ENCODE results near the gene MTSS2. TPM values are rescaled to one million over a fixed set of nuclear protein-coding genes. Genes with fewer than 3 reads are reported as not detected.

The MTSS2 gene
- total RNA-seq, 3 donors from 2014 or later (not counting 1 experiment from before 2014, with no cell fraction given), result 3.8 to 8.8 (median 4.4) TPM

DNA sequence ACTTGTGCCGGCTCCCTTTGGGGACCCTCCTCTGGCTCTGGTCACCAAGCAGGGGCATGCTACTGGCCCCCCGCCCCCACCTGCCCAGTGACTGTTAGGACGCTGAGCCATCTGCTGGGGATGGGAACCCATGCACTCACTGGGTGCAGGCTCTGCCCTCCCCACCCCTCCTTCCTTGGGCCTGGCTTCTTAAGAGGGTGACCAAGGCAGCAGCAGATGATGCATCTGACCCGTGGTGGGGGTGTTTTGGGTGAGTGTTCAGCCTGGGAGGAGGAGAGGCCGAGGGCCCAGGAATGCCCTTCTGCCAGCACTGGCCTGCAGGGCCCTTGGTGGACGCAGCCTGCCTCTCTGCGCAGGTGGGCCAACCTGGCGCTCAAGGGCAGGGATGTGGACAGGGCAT lies 19.2 kb upstream of the MTSS2 start:
- WGBS (ENCODE audit: insufficient coverage), result 96% methylated on average over 8 of the region's 8 CpGs

DNA sequence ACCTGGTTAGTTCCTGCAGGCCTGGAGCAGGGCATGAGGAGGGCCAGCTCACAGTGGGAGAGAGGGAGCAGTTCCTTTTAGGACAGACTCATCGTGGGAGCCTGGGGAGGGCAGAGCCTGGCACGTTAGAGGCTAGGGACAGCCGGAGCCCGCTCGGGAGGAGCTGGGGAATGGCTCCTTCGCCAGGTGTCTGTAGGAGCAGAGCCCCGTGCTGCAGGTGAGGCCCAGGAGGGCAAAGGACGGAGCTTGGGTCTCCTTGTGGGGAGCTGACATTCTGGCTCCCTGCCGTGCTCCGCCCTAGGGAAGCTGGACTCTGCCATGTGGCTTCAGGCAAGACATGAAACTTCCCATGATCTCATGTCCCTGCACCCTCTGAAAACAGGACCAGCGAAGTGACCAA lies 18.7 kb upstream of the MTSS2 start:
- Mint-ChIP-seq H3K9me3 (no peaks in the 10 kb centered on the region), H3K27me3 (ENCODE audit: low read depth in 2 of 2) (no peaks in the 10 kb centered on the region), H3K4me1 (peaks cover 0 to 4% of the 10 kb centered on the region in 2 donors), H3K27ac (no peak overlapping the region), H3K36me3 (no peaks in the 10 kb centered on the region), H3K4me3 (no peak overlapping the region)
- TF ChIP-seq, protein P1, sequence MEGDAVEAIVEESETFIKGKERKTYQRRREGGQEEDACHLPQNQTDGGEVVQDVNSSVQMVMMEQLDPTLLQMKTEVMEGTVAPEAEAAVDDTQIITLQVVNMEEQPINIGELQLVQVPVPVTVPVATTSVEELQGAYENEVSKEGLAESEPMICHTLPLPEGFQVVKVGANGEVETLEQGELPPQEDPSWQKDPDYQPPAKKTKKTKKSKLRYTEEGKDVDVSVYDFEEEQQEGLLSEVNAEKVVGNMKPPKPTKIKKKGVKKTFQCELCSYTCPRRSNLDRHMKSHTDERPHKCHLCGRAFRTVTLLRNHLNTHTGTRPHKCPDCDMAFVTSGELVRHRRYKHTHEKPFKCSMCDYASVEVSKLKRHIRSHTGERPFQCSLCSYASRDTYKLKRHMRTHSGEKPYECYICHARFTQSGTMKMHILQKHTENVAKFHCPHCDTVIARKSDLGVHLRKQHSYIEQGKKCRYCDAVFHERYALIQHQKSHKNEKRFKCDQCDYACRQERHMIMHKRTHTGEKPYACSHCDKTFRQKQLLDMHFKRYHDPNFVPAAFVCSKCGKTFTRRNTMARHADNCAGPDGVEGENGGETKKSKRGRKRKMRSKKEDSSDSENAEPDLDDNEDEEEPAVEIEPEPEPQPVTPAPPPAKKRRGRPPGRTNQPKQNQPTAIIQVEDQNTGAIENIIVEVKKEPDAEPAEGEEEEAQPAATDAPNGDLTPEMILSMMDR (IDR thresholded peaks at IDR 0.05), result no peak
- Histone ChIP-seq H3K4me3 (ENCODE audit: low read length) (no peak overlapping the region), H3K27ac (ENCODE audit: low read length) (no peak overlapping the region), H3K27me3 (ENCODE audit: control insufficient read depth, insufficient read depth, low read length) (no peaks in the 10 kb centered on the region), H3K9me3 (ENCODE audit: control insufficient read depth, insufficient read depth, low read length) (no peaks in the 10 kb centered on the region), H3K4me1 (ENCODE audit: control insufficient read depth, insufficient read depth, low read length) (no peaks in the 10 kb centered on the region), H3K36me3 (ENCODE audit: control insufficient read depth, insufficient read depth, low read length) (no peaks in the 10 kb centered on the region)
- DNase-seq (no peak), ATAC-seq (no peak)
- intact Hi-C loops (cut with micrococcal nuclease), result no loop called here
- WGBS (ENCODE audit: insufficient coverage), result 93% methylated on average over 11 of the region's 11 CpGs

More for the DNA sequence above, 19.2 kb upstream of the MTSS2 start:
- ATAC-seq (no peak), DNase-seq (no peak)
- Mint-ChIP-seq H3K4me1 (peaks cover 0 to 4% of the 10 kb centered on the region in 2 donors), H3K27ac (no peak overlapping the region), H3K36me3 (no peaks in the 10 kb centered on the region), H3K4me3 (no peak overlapping the region), H3K27me3 (ENCODE audit: low read depth in 2 of 2) (no peaks in the 10 kb centered on the region), H3K9me3 (no peaks in the 10 kb centered on the region)
- H3K27me3 ChIP-seq (ENCODE audit: control insufficient read depth, insufficient read depth, low read length), result no peaks in the 10 kb centered on the region
- no peaks in the 10 kb centered on the region for H3K36me3 ChIP-seq (ENCODE audit: control insufficient read depth, insufficient read depth, low read length)
- H3K9me3 ChIP-seq (ENCODE audit: control insufficient read depth, insufficient read depth, low read length), result no peaks in the 10 kb centered on the region
- intact Hi-C loops (cut with micrococcal nuclease), result no loop called here
- no peaks in the 10 kb centered on the region for H3K4me1 ChIP-seq (ENCODE audit: control insufficient read depth, insufficient read depth, low read length)
- no peak overlapping the region for H3K4me3 ChIP-seq (ENCODE audit: low read length)
- H3K27ac ChIP-seq (ENCODE audit: low read length), result no peak overlapping the region
- TF ChIP-seq, protein P1 (IDR thresholded peaks at IDR 0.05), result no peak

GRCh38 chr16:70703835-70704381 lies 18.1 kb upstream of the MTSS2 start:
- H3K36me3 ChIP-seq (ENCODE audit: control insufficient read depth, insufficient read depth, low read length), result no peaks in the 10 kb centered on the region
- no peaks in the 10 kb centered on the region for H3K9me3 ChIP-seq (ENCODE audit: control insufficient read depth, insufficient read depth, low read length)
- WGBS (ENCODE audit: insufficient coverage), result 96% methylated on average over 6 of the region's 6 CpGs
- H3K27me3 ChIP-seq (ENCODE audit: control insufficient read depth, insufficient read depth, low read length), result no peaks in the 10 kb centered on the region
- no peaks in the 10 kb centered on the region for H3K4me1 ChIP-seq (ENCODE audit: control insufficient read depth, insufficient read depth, low read length)
- TF ChIP-seq, protein P1 (IDR thresholded peaks at IDR 0.05), result no peak
- Mint-ChIP-seq H3K27ac (no peak overlapping the region), H3K4me1 (peaks cover 0 to 11% of the 10 kb centered on the region in 2 donors), H3K9me3 (no peaks in the 10 kb centered on the region), H3K4me3 (no peak overlapping the region), H3K27me3 (ENCODE audit: low read depth in 2 of 2) (no peaks in the 10 kb centered on the region), H3K36me3 (no peaks in the 10 kb centered on the region)
- H3K27ac ChIP-seq (ENCODE audit: low read length), result no peak overlapping the region
- no peak overlapping the region for H3K4me3 ChIP-seq (ENCODE audit: low read length)
- DNase-seq (no peak), ATAC-seq (no peak)
- intact Hi-C loops (cut with micrococcal nuclease), result no loop called here
